ENCODE results near the gene RRAGD. TPM values are rescaled to one million over a fixed set of nuclear protein-coding genes. Genes with fewer than 3 reads are reported as not detected.

Gene RRAGD
- total and polyA plus RNA-seq, 2 donors (not counting 1 experiment from before 2014, with no cell fraction given), result 0.27 to 4.5 TPM

DNA sequence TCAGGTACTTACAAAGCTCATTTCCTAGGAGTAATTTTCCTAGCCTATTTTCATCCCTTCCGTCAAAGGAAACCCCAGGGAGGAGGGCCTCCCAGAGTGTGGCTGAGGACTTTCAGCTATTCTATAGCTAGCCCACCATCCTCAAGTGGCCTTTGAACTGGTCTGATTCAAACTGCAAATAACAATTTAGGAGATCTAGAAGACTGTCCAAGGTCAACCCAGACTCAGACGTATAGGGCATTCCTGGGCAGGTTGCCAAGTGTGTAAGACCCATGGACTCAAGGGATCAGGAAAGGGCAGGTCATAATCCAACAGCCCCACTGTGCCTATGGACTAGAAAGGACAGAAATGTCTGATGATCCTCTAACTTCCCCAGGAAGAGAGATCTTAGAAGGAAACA is 2.1 kb upstream of the RRAGD start:
- H3K4me2 ChIP-seq (replicated peaks; ENCODE audit: low read depth, low read length, poor library complexity, severe bottlenecking), result no peak overlapping the region
- H3K9ac ChIP-seq (ENCODE audit: low read length), result no peak overlapping the region
- H4K20me1 ChIP-seq (ENCODE audit: control insufficient read depth, insufficient read depth, low read length, poor library complexity, severe bottlenecking), result no peaks in the 10 kb centered on the region
- H3K27ac ChIP-seq (ENCODE audit: low read length in 2 of 2), result no peak overlapping the region
- no peak overlapping the region for H3K4me3 Mint-ChIP-seq
- peaks cover 0 to 34% (median 18%) of the 10 kb centered on the region in 4 experiments for H3K27me3 ChIP-seq (replicated peaks in 1 of 4; ENCODE audit: control extremely low read depth in 1 of 4, control insufficient read depth in 3 of 4, insufficient read depth in 4 of 4, low read length in 3 of 4)
- no peak overlapping the region for H3K4me3 ChIP-seq (ENCODE audit: control extremely low read depth in 1 of 5, extremely low read depth in 1 of 5, insufficient read depth in 1 of 5, low read depth in 2 of 5, low read length in 4 of 5)
- no peaks in the 10 kb centered on the region for H3K36me3 ChIP-seq (replicated peaks in 1 of 2; ENCODE audit: control extremely low read depth in 1 of 2, control insufficient read depth in 1 of 2, extremely low read depth in 1 of 2, insufficient read depth in 2 of 2, low read length in 1 of 2)
- H3K4me1 ChIP-seq (ENCODE audit: control insufficient read depth in 2 of 2, insufficient read depth in 2 of 2, low read length in 2 of 2), result peaks cover 16 to 19% of the 10 kb centered on the region in 2 donors
- DNase-seq (no peak), ATAC-seq (ENCODE audit: low read depth) (no peak)
- 100% methylated on average over 1 of the region's 2 CpGs for WGBS (ENCODE audit: insufficient coverage)
- no peak overlapping the region for H3K27ac Mint-ChIP-seq
- CTCF ChIA-PET, result interaction anchor here (5.4 kb wide), 1 partner anchor 42 kb away, joined by 30 read pairs; no protein-coding TSS in a partner anchor
- H3K79me2 ChIP-seq (ENCODE audit: control insufficient read depth, insufficient read depth, low read length), result no peaks in the 10 kb centered on the region
- TF ChIP-seq, protein P1, sequence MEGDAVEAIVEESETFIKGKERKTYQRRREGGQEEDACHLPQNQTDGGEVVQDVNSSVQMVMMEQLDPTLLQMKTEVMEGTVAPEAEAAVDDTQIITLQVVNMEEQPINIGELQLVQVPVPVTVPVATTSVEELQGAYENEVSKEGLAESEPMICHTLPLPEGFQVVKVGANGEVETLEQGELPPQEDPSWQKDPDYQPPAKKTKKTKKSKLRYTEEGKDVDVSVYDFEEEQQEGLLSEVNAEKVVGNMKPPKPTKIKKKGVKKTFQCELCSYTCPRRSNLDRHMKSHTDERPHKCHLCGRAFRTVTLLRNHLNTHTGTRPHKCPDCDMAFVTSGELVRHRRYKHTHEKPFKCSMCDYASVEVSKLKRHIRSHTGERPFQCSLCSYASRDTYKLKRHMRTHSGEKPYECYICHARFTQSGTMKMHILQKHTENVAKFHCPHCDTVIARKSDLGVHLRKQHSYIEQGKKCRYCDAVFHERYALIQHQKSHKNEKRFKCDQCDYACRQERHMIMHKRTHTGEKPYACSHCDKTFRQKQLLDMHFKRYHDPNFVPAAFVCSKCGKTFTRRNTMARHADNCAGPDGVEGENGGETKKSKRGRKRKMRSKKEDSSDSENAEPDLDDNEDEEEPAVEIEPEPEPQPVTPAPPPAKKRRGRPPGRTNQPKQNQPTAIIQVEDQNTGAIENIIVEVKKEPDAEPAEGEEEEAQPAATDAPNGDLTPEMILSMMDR (IDR thresholded peaks at IDR 0.05), result no peak
- no peak for TF ChIP-seq EZH2 (IDR thresholded peaks at IDR 0.05; ENCODE audit: borderline replicate concordance, insufficient read depth, low read depth, low read length, poor library complexity, severe bottlenecking)
- no peak overlapping the region for H2AFZ ChIP-seq (ENCODE audit: insufficient read depth, low read depth, low read length, poor library complexity, severe bottlenecking)
- peaks cover 19% of the 10 kb centered on the region for H3K4me1 Mint-ChIP-seq
- peaks cover 28% of the 10 kb centered on the region for H3K27me3 Mint-ChIP-seq
- intact Hi-C loops (cut with micrococcal nuclease), result loop anchor here (5.0 kb wide), 1 partner anchor 62 kb away; the partner anchor contains the start of gene UBE2J1
- POLR2A ChIA-PET, result no interaction called here
- H3K9me3 ChIP-seq (ENCODE audit: control extremely low read depth in 1 of 3, control insufficient read depth in 2 of 3, insufficient read depth in 1 of 3, low read length in 2 of 3), result no peaks in the 10 kb centered on the region
- no peaks in the 10 kb centered on the region for H3K9me3 Mint-ChIP-seq (ENCODE audit: insufficient read depth)

DNA sequence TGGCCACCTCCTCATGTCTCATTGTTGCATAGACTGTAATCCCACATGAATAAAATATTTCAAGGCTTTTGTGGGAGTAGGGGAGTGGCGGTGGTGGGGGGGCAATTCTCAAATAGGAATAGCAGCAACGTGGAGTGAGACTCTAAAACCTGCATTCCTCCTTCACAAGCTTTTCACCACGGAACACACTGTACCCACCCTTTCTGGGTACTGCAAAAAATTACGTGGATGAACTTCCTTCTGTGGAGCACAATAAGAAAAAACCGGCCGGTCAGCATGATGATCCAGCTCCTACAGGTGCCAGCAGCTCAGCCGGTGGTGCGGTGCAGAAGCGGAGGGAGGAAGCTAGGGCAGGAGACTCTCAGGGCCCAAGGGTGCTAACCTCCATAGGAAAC is 930 bp upstream of the RRAGD start:
- peaks cover 0 to 34% (median 18%) of the 10 kb centered on the region in 4 experiments for H3K27me3 ChIP-seq (replicated peaks in 1 of 4; ENCODE audit: control extremely low read depth in 1 of 4, control insufficient read depth in 3 of 4, insufficient read depth in 4 of 4, low read length in 3 of 4)
- H3K4me1 Mint-ChIP-seq, result peaks cover 19% of the 10 kb centered on the region
- no peaks in the 10 kb centered on the region for H4K20me1 ChIP-seq (ENCODE audit: control insufficient read depth, insufficient read depth, low read length, poor library complexity, severe bottlenecking)
- peak overlapping the region; percentile 78 for H3K9ac ChIP-seq (ENCODE audit: low read length)
- H3K36me3 ChIP-seq (replicated peaks in 1 of 2; ENCODE audit: control extremely low read depth in 1 of 2, control insufficient read depth in 1 of 2, extremely low read depth in 1 of 2, insufficient read depth in 2 of 2, low read length in 1 of 2), result no peaks in the 10 kb centered on the region
- DNase-seq (peak; percentile 21), ATAC-seq (ENCODE audit: low read depth) (no peak)
- peak overlapping the region; percentile 87 for H2AFZ ChIP-seq (ENCODE audit: insufficient read depth, low read depth, low read length, poor library complexity, severe bottlenecking)
- WGBS (ENCODE audit: insufficient coverage), result 5% methylated on average over 6 of the region's 9 CpGs
- no peak for TF ChIP-seq EZH2 (IDR thresholded peaks at IDR 0.05; ENCODE audit: borderline replicate concordance, insufficient read depth, low read depth, low read length, poor library complexity, severe bottlenecking)
- TF ChIP-seq, protein P1 (IDR thresholded peaks at IDR 0.05), result no peak
- peak overlapping the region; percentile 97 for H3K4me2 ChIP-seq (replicated peaks; ENCODE audit: low read depth, low read length, poor library complexity, severe bottlenecking)
- H3K4me3 ChIP-seq (ENCODE audit: control extremely low read depth in 1 of 5, extremely low read depth in 1 of 5, insufficient read depth in 1 of 5, low read depth in 2 of 5, low read length in 4 of 5), result peak overlapping the region; percentile 44 to 81 (median 66)
- H3K27ac Mint-ChIP-seq, result no peak overlapping the region
- intact Hi-C loops (cut with micrococcal nuclease), result loop anchor here (5.0 kb wide), 1 partner anchor 61 kb away; the partner anchor contains the start of gene UBE2J1
- peak overlapping the region; percentile 96 for H3K4me3 Mint-ChIP-seq
- H3K27me3 Mint-ChIP-seq, result peaks cover 25% of the 10 kb centered on the region
- no peaks in the 10 kb centered on the region for H3K9me3 Mint-ChIP-seq (ENCODE audit: insufficient read depth)
- no peaks in the 10 kb centered on the region for H3K79me2 ChIP-seq (ENCODE audit: control insufficient read depth, insufficient read depth, low read length)
- POLR2A ChIA-PET, result interaction anchor here (0.6 kb wide), 1 partner anchor 429 kb away, joined by 8 read pairs; no protein-coding TSS in a partner anchor
- no peaks in the 10 kb centered on the region for H3K9me3 ChIP-seq (ENCODE audit: control extremely low read depth in 1 of 3, control insufficient read depth in 2 of 3, insufficient read depth in 1 of 3, low read length in 2 of 3)
- CTCF ChIA-PET, result interaction anchor here (5.4 kb wide), 1 partner anchor 41 kb away, joined by 30 read pairs; no protein-coding TSS in a partner anchor
- no peak overlapping the region for H3K27ac ChIP-seq (ENCODE audit: low read length in 2 of 2)
- H3K4me1 ChIP-seq (ENCODE audit: control insufficient read depth in 2 of 2, insufficient read depth in 2 of 2, low read length in 2 of 2), result peaks cover 16 to 19% of the 10 kb centered on the region in 2 donors

Data from B cell (primary cell).